ENCODE results near the gene PNPLA2.

GRCh38 chr11:849951-850774 is 31.4 kb downstream of the PNPLA2 start:
- TF ChIP-seq YY1 (IDR thresholded peaks at IDR 0.05; ENCODE audit: insufficient read depth, insufficient read length), result no peak
- TF ChIP-seq ZNF274 (IDR thresholded peaks at IDR 0.05; ENCODE audit: low read depth, low read length), result no peak
- no peak for TF ChIP-seq SUZ12 (IDR thresholded peaks at IDR 0.05; ENCODE audit: extremely low read depth, insufficient read depth, insufficient read length)

All from NT2/D1 (cell line).